Testis (tissue), 2 donors: Measurements from ENCODE around the gene HACD1.

Experiments
- POLR2A ChIP-seq: fragments of 450-650 bp; IDR thresholded peaks from one replicate; pipeline ENCODE4 v1.6.1; 2017; ENCODE audit warnings: antibody characterized with exemption, mild to moderate bottlenecking, moderate library complexity
- TF ChIP-seq, protein P1 (sequence below), 3 experiments: fragments of 450-650 bp in 2 of 3; fragments of 200-600 bp in 1 of 3; sonication (generic) in 1 of 3; IDR thresholded peaks; one replicate each; pipeline ENCODE4 v1.5.1; 2016 to 2019; ENCODE audit warnings: antibody characterized with exemption in 3 of 3, mild to moderate bottlenecking in 2 of 3, moderate library complexity in 1 of 3

GRCh38 chr10:17647326-17647725, 30.2 kb upstream of the HACD1 start:
- TF ChIP-seq POLR2A, result no peak
- TF ChIP-seq, protein P1, sequence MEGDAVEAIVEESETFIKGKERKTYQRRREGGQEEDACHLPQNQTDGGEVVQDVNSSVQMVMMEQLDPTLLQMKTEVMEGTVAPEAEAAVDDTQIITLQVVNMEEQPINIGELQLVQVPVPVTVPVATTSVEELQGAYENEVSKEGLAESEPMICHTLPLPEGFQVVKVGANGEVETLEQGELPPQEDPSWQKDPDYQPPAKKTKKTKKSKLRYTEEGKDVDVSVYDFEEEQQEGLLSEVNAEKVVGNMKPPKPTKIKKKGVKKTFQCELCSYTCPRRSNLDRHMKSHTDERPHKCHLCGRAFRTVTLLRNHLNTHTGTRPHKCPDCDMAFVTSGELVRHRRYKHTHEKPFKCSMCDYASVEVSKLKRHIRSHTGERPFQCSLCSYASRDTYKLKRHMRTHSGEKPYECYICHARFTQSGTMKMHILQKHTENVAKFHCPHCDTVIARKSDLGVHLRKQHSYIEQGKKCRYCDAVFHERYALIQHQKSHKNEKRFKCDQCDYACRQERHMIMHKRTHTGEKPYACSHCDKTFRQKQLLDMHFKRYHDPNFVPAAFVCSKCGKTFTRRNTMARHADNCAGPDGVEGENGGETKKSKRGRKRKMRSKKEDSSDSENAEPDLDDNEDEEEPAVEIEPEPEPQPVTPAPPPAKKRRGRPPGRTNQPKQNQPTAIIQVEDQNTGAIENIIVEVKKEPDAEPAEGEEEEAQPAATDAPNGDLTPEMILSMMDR (IDR thresholded peaks at IDR 0.05), result no peak
